Cardiac fibroblast (primary cell): ENCODE measurements around the gene SVIP.

Source experiments
- DNase-seq, 2 donors: peaks; one replicate each; pipeline versions ENCODE4 v3.0.0 to v3.0.0-alpha.2; 2010; ENCODE audit warnings: low read depth in 2 of 2
- H3K4me3 ChIP-seq, 2 donors: replicated peaks in 1 of 2; 1 replicate in 1 of 2; 2 replicates in 1 of 2; pipeline ENCODE4 v1.5.1; 2011; ENCODE audit warnings: low read depth in 2 of 2, low read length in 2 of 2, mild to moderate bottlenecking in 2 of 2, moderate library complexity in 1 of 2
- TF ChIP-seq, protein P1 (sequence below): IDR thresholded peaks from one replicate; pipeline ENCODE4 v1.5.1; 2011; ENCODE audit warnings: low read depth, mild to moderate bottlenecking, low read length, inconsistent platforms

SVIP gene, protein sequence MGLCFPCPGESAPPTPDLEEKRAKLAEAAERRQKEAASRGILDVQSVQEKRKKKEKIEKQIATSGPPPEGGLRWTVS

DNA sequence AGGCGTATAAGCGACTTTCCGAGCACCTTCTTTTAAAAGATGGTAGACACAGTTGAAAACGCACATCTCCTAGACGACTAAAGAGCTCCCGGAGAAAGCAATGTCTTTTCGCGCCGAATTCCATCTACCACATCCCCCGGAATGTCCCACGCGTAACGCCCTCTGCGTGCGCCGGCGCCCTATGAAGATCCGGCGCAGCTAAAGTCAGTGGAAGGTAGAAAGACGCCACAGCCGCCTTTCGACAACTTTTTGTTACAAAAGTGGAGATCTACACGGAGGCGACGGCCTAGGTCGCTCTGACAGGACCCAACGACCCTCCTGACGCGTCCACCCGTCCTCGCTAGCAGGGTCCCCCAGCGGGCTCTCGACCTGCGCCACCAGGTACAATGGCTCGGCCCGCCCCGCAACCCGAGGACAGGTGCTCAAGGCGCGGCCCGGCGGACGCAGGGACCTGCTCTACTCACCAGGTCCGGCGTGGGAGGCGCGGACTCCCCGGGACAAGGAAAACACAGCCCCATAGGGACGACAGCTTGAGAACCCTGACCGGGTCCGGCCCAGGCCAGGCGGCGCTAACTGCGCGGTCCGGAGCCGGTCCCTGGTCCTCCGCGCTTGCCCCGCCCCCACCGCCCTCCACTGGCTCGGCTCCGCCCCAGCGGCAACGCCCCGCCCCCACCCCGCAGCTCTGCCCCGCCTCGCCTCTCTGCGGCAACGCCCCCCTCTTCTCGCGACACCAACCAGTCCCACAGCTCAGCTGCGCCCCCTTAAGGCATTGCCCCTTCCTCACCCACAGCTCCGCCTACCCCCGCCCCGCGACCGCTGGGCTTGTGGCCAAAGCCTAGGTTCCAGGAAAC is at the start of gene SVIP:
Gene SVIP, minus strand, starts transcription at position 571 of the 851 bp plus-strand sequence. Its CDS starts 53 bp downstream, at position 518.
- TF ChIP-seq, protein P1, sequence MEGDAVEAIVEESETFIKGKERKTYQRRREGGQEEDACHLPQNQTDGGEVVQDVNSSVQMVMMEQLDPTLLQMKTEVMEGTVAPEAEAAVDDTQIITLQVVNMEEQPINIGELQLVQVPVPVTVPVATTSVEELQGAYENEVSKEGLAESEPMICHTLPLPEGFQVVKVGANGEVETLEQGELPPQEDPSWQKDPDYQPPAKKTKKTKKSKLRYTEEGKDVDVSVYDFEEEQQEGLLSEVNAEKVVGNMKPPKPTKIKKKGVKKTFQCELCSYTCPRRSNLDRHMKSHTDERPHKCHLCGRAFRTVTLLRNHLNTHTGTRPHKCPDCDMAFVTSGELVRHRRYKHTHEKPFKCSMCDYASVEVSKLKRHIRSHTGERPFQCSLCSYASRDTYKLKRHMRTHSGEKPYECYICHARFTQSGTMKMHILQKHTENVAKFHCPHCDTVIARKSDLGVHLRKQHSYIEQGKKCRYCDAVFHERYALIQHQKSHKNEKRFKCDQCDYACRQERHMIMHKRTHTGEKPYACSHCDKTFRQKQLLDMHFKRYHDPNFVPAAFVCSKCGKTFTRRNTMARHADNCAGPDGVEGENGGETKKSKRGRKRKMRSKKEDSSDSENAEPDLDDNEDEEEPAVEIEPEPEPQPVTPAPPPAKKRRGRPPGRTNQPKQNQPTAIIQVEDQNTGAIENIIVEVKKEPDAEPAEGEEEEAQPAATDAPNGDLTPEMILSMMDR = peak; percentile 43
- DNase-seq = peak; percentile 92 to 93
- H3K4me3 ChIP-seq = peak within 1 kb of the TSS; percentile 89

DNA sequence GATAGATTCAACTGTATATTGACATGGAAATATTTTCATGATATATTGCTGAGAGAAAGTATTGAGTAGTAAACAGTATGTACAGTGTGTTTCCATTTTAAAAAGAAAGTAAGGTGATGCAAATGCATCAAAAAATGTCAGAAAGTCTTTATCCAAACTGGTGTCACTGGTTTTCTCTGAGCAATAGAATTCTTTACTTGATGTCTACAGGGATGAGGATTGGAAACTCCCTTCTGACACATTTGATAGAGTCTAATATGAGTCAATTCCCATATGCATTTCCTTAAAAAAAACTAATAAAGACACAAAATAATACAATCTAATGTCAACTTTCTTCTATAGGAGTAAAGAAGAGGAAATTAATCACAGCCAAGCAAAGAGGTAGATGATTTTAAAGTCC is 49.0 kb upstream of the SVIP start:
- DNase-seq = peak in 1 of 2 donors; percentile 26
- no peak overlapping the region for H3K4me3 ChIP-seq
- TF ChIP-seq, protein P1 = no peak

DNA sequence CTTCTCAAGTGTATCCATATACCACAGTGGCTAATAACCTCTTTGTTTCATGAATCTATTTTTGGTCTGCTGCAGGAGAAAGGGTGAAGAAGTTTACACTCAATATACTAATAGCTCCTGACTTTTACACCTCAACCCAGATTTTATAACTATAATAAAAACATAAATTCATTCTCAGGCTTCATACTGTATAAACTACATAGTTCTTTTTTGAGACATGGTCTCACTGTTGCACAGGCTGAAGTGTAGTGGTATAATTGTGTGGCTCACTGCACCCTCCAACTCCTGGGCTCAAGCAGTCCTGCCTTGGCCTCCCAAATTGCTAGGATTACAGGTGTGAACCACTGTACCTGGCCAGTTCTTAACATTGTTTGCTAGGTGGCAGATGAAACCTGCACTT is 48.4 kb upstream of the SVIP start:
- H3K4me3 ChIP-seq = no peak overlapping the region
- TF ChIP-seq, protein P1 = no peak
- DNase-seq = no peak

DNA sequence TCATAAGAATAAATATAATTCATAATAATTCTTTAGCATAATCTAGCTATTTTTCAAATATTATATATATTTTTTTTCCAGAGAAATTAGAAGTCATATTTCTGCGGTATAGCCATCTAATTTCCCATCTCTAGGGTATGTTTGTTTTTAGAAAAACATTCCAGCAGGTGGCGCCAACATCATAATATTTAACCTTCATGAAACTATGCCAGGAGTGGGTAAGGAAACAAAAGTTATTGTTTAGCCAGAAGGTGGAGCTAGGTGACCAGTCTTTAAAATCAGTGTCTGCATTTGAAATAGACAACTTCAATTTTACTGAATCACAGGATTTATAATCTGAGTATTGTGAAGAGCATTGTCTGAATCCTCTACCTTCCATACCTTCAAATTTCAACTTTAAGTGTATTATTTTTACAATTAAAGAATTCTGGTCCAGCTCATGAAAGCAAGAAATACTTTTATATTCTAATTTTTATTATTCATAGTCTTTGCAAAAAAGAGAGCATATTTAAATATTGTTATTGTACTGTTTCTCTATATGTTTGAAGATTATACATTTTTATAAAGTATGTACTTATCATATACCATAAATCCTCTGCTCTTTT is 46.4 kb upstream of the SVIP start:
- TF ChIP-seq, protein P1 = peak; percentile 60

DNA sequence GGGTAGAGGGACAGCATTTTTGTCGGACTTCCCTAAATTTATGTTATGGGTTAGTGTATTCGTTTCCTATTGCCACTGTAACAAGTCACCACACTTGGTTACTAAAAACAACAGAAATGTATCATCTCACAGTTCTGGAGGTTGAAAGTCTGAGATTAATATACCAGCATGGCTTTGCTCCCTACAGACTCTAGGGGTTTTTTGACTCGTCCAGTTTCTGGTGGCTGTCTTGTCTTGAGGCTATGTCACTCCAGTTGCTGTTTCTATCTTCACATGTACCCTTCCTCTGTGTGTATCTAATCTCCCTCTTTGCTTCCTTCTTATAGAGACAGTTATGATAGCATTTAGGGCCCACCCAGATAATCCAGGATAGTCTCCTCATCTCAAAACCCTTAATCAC is 39.7 kb upstream of the SVIP start:
- TF ChIP-seq, protein P1 = no peak
- no peak for DNase-seq
- H3K4me3 ChIP-seq = no peak overlapping the region

More for the DNA sequence above, 46.4 kb upstream of the SVIP start:
- peak; percentile 90 to 92 for DNase-seq
- no peak overlapping the region for H3K4me3 ChIP-seq

DNA sequence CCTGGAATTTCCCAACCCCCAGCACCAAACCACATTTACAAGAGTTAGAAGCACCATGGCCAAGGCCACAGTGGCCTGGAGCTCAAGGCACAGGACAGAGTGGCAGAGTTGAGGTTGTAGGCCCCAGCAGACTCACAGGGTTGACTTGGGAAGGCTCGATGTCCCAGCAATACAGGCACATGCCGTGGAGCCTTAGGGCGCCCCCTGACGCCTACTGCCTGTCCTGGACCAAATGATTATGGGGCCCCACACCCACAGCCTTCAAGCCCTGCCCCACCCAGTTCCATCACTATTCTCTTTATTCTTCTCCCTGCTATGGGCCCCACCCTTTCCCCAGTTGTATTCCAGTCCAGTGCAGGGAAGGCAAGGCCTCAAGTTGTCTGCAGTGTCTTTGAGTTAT is 30.6 kb upstream of the SVIP start, which contains the start of gene CCDC179:
Gene CCDC179, minus strand, starts transcription at position 234 of the 400 bp plus-strand sequence. Its CDS starts 53 bp downstream, at position 181.
- no peak within 1 kb of the TSS for H3K4me3 ChIP-seq
- no peak for DNase-seq
- TF ChIP-seq, protein P1 = no peak
